ENCODE data around the gene ASTL.

The ASTL gene

DNA sequence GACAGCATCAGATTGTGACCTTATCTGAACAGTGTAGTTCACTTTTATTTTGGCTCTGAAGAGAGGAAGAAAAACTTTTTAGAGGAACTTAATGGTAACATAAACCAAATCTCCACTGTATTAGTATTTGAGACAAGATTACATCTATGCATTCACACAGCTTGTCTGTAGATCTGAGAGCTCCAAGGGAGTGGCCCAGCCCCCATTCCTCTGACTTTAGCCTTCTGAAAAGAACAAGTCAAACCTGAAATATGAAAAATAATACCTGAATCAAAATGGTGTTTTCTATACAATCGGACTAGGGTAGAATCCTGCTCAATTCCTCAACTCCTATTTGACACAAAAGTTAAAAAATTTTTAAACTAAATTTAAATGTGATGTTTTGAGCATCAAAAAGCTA, 47.2 kb upstream of the ASTL start:
- no peak overlapping the region for H3K27ac ChIP-seq (ENCODE audit: extremely low read depth, low read depth, low read length)
- peaks cover 49 to 61% of the 10 kb centered on the region in 2 experiments for H3K36me3 ChIP-seq (ENCODE audit: control insufficient read depth in 2 of 2, insufficient read depth in 1 of 2, low read length in 2 of 2)
- H3K9me3 ChIP-seq (ENCODE audit: control insufficient read depth, insufficient read depth, low read depth, low read length) = no peaks in the 10 kb centered on the region
- no peak overlapping the region for H3K4me3 ChIP-seq (ENCODE audit: low read depth, low read length)
- ChIA-PET CTCF (interaction anchor here (1.4 to 1.9 kb wide), 2 partner anchors 11 to 323 kb away, joined by 5 to 6 read pairs; no protein-coding TSS in a partner anchor), POLR2A (no interaction called here)
- no peaks in the 10 kb centered on the region for H3K4me1 ChIP-seq (ENCODE audit: control insufficient read depth, insufficient read depth, low read length)
- TF ChIP-seq ZNF596 (tag by site-specific recombination; IDR thresholded peaks at IDR 0.05) = no peak
- TF ChIP-seq ZNF610 (tag by site-specific recombination; IDR thresholded peaks at IDR 0.05; ENCODE audit: borderline replicate concordance) = no peak
- TF ChIP-seq, protein P1, sequence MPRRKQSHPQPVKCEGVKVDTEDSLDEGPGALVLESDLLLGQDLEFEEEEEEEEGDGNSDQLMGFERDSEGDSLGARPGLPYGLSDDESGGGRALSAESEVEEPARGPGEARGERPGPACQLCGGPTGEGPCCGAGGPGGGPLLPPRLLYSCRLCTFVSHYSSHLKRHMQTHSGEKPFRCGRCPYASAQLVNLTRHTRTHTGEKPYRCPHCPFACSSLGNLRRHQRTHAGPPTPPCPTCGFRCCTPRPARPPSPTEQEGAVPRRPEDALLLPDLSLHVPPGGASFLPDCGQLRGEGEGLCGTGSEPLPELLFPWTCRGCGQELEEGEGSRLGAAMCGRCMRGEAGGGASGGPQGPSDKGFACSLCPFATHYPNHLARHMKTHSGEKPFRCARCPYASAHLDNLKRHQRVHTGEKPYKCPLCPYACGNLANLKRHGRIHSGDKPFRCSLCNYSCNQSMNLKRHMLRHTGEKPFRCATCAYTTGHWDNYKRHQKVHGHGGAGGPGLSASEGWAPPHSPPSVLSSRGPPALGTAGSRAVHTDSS (tag by site-specific recombination; IDR thresholded peaks at IDR 0.05) = no peak
- TF ChIP-seq ZNF555 (tag by site-specific recombination; conservative IDR thresholded peaks at IDR 0.05) = no peak
- TF ChIP-seq SALL2 (tag by site-specific recombination; IDR thresholded peaks at IDR 0.05; ENCODE audit: borderline replicate concordance) = no peak
- TF ChIP-seq, protein P2, sequence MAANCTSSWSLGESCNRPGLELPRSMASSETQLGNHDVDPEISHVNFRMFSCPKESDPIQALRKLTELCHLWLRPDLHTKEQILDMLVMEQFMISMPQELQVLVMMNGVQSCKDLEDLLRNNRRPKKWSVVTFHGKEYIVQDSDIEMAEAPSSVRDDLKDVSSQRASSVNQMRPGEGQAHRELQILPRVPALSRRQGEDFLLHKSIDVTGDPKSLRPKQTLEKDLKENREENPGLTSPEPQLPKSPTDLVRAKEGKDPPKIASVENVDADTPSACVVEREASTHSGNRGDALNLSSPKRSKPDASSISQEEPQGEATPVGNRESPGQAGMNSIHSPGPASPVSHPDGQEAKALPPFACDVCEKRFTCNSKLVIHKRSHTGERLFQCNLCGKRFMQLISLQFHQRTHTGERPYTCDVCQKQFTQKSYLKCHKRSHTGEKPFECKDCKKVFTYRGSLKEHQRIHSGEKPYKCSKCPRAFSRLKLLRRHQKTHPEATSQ (tag by site-specific recombination; IDR thresholded peaks at IDR 0.05) = no peak
- TF ChIP-seq ZNF660 (tag by site-specific recombination; IDR thresholded peaks at IDR 0.05) = no peak
- TF ChIP-seq ZNF350 (tag by site-specific recombination; IDR thresholded peaks at IDR 0.05) = no peak
- TF ChIP-seq SP3 (tag by site-specific recombination; IDR thresholded peaks at IDR 0.05) = no peak
- TF ChIP-seq GLIS2 (tag by site-specific recombination; IDR thresholded peaks at IDR 0.05) = no peak
- TF ChIP-seq, protein P3, sequence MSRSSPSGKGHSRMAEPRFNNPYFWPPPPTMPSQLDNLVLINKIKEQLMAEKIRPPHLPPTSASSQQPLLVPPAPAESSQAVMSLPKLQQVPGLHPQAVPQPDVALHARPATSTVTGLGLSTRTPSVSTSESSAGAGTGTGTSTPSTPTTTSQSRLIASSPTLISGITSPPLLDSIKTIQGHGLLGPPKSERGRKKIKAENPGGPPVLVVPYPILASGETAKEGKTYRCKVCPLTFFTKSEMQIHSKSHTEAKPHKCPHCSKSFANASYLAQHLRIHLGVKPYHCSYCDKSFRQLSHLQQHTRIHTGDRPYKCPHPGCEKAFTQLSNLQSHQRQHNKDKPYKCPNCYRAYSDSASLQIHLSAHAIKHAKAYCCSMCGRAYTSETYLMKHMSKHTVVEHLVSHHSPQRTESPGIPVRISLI (tag by site-specific recombination; IDR thresholded peaks at IDR 0.05) = no peak
- TF ChIP-seq YY2 (tag by site-specific recombination; IDR thresholded peaks at IDR 0.05) = no peak
- TF ChIP-seq ZNF274 (IDR thresholded peaks at IDR 0.05; ENCODE audit: low read length) = no peak
- TF ChIP-seq ZNF274 (tag by site-specific recombination; IDR thresholded peaks at IDR 0.05; ENCODE audit: borderline replicate concordance) = no peak
- TF ChIP-seq ZNF133 (tag by site-specific recombination; IDR thresholded peaks at IDR 0.05) = no peak

DNA sequence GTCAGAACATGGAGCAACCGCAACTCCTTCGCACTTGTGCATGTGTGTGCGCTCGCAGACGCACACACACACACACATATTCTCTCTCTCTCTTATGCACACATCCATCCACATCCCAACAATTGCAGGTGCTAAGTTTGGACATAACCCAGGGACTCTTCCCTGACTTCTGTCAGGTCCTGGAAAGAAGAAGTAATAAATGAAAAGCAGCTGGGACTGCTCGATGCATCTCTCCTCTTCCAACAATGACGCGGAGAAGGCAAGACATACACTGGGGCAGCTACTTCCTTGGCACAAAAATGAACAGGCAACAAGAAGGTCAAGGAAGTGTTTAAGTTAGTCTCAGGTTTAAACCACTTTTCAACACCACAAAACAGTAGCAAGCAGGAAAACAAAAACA, 46.7 kb upstream of the ASTL start:
- Histone ChIP-seq H3K4me1 (ENCODE audit: control insufficient read depth, insufficient read depth, low read length) (no peaks in the 10 kb centered on the region), H3K36me3 (ENCODE audit: control insufficient read depth in 2 of 2, insufficient read depth in 1 of 2, low read length in 2 of 2) (peaks cover 44 to 55% of the 10 kb centered on the region in 2 experiments), H3K4me3 (ENCODE audit: low read depth, low read length) (no peak overlapping the region), H3K27ac (ENCODE audit: extremely low read depth, low read depth, low read length) (no peak overlapping the region), H3K9me3 (ENCODE audit: control insufficient read depth, insufficient read depth, low read depth, low read length) (no peaks in the 10 kb centered on the region)
- TF ChIP-seq ZNF660 (tag by site-specific recombination; IDR thresholded peaks at IDR 0.05) (no peak), ZNF112 (tag by site-specific recombination; IDR thresholded peaks at IDR 0.05) (no peak), KLF10 (tag by site-specific recombination; IDR thresholded peaks at IDR 0.05) (no peak), BCL11B (tag by site-specific recombination; IDR thresholded peaks at IDR 0.05; ENCODE audit: low read depth) (no peak)
- TF ChIP-seq, protein P4, sequence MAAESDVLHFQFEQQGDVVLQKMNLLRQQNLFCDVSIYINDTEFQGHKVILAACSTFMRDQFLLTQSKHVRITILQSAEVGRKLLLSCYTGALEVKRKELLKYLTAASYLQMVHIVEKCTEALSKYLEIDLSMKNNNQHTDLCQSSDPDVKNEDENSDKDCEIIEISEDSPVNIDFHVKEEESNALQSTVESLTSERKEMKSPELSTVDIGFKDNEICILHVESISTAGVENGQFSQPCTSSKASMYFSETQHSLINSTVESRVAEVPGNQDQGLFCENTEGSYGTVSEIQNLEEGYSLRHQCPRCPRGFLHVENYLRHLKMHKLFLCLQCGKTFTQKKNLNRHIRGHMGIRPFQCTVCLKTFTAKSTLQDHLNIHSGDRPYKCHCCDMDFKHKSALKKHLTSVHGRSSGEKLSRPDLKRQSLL (tag by site-specific recombination; IDR thresholded peaks at IDR 0.05) = no peak
- ChIA-PET POLR2A (no interaction called here), CTCF (interaction anchor here (1.4 kb wide), 1 partner anchor 11 kb away, joined by 5 read pairs; no protein-coding TSS in a partner anchor)

All from HEK293 (cell line).